K562 (cell line): Measurements from ENCODE around the gene RHEX. TPM values are rescaled to one million over a fixed set of nuclear protein-coding genes. Genes with fewer than 3 reads are reported as not detected.

Experiments
- ADNP ChIP-seq: fragments of 200-800 bp; sonication (Bioruptor generic); IDR thresholded peaks from 2 replicates; pipeline ENCODE4 v1.6.1; 2016; ENCODE audit warnings: missing genetic modification characterization, missing compliant biosample characterization
- ARID3B ChIP-seq: fragments of 250-450 bp; sonication (Bioruptor Pico); IDR thresholded peaks from 2 replicates; pipeline ENCODE4 v1.4.0; 2020; ENCODE audit warnings: borderline replicate concordance
- BCL6 ChIP-seq: fragments of 250-450 bp; sonication (Bioruptor Pico); IDR thresholded peaks from 2 replicates; pipeline ENCODE4 v1.4.0; 2020
- BCOR ChIP-seq: fragments of 450-650 bp; IDR thresholded peaks from 2 replicates; pipeline ENCODE4 v1.6.1; 2016
- FOXK1 ChIP-seq: sonication (generic); formaldehyde crosslinking; IDR thresholded peaks from 2 replicates; pipeline ENCODE4 v1.8.0; 2022; ENCODE audit warnings: missing genetic modification reagents, mild to moderate bottlenecking, borderline replicate concordance
- GATAD2A ChIP-seq: fragments of 450-650 bp; IDR thresholded peaks from 2 replicates; pipeline ENCODE4 v1.6.1; 2017
- HDAC2 ChIP-seq: fragments of 450-650 bp; IDR thresholded peaks from 2 replicates; pipeline ENCODE4 v1.6.1; 2016; ENCODE audit warnings: mild to moderate bottlenecking
- JUNB ChIP-seq: fragments of 450-650 bp; formaldehyde crosslinking; conservative IDR thresholded peaks from 2 replicates; pipeline ENCODE4 v1.4.0; 2020; ENCODE audit warnings: mild to moderate bottlenecking
- MEF2D ChIP-seq: conservative IDR thresholded peaks from 2 replicates; pipeline ENCODE4 v1.6.1; 2016; ENCODE audit warnings: low read depth, missing genetic modification characterization, missing compliant biosample characterization
- MTA1 ChIP-seq: fragments of 450-650 bp; IDR thresholded peaks from 2 replicates; pipeline ENCODE4 v1.6.1; 2017; ENCODE audit warnings: borderline replicate concordance
- NFIX ChIP-seq: fragments of 250-450 bp; sonication (Bioruptor Pico); IDR thresholded peaks from 2 replicates; pipeline ENCODE4 v1.4.0; 2020; ENCODE audit warnings: low read depth, mild to moderate bottlenecking, moderate library complexity
- NR1H2 ChIP-seq: sonication (generic); formaldehyde crosslinking; IDR thresholded peaks from 2 replicates; pipeline ENCODE4 v1.4.0; 2020; ENCODE audit warnings: mild to moderate bottlenecking, missing genetic modification reagents
- RBFOX2 ChIP-seq: fragments of 200-400 bp; formaldehyde crosslinking; IDR thresholded peaks from 2 replicates; pipeline ENCODE4 v1.6.1; 2017; ENCODE audit warnings: low read depth, mild to moderate bottlenecking, low read length, moderate library complexity
- RNF2 ChIP-seq: sonication (generic); IDR thresholded peaks from 2 replicates; pipeline ENCODE4 v1.6.1; 2016
- SAFB ChIP-seq: fragments of 200-400 bp; formaldehyde crosslinking; IDR thresholded peaks from 2 replicates; pipeline ENCODE4 v1.6.1; 2017; ENCODE audit warnings: low read depth, low read length, borderline replicate concordance
- SMARCA4 ChIP-seq: fragments of 450-650 bp; IDR thresholded peaks from 2 replicates; pipeline ENCODE4 v1.6.1; 2016
- TBL1XR1 ChIP-seq, 2 experiments: IDR thresholded peaks; 2 replicates each; pipeline ENCODE4 v1.6.1; 2012; ENCODE audit warnings: improper control_type of control experiment in 2 of 2, low read length in 2 of 2, mild to moderate bottlenecking in 1 of 2
- ZNF165 ChIP-seq: fragments of 250-450 bp; sonication (Bioruptor Pico); IDR thresholded peaks from 2 replicates; pipeline ENCODE4 v1.4.0; 2020; ENCODE audit warnings: borderline replicate concordance
- ZNF175 ChIP-seq: fragments of 200-800 bp; sonication (Bioruptor generic); IDR thresholded peaks from 2 replicates; pipeline ENCODE4 v1.6.1; 2016; ENCODE audit warnings: low read depth, mild to moderate bottlenecking, missing genetic modification characterization, missing compliant biosample characterization
- ZNF239 ChIP-seq: fragments of 250-450 bp; sonication (Bioruptor Pico); IDR thresholded peaks from 2 replicates; pipeline ENCODE4 v1.4.0; 2020; ENCODE audit warnings: mild to moderate bottlenecking
- ZNF584 ChIP-seq: fragments of 200-800 bp; sonication (Bioruptor generic); IDR thresholded peaks from 2 replicates; pipeline ENCODE4 v1.6.1; 2016; ENCODE audit warnings: low read depth, mild to moderate bottlenecking, missing genetic modification characterization, missing compliant biosample characterization
- ZNF589 ChIP-seq: fragments of 200-800 bp; sonication (Bioruptor generic); IDR thresholded peaks from 2 replicates; pipeline ENCODE4 v1.6.1; 2016; ENCODE audit warnings: low read depth, missing genetic modification characterization, missing compliant biosample characterization
- ZNF766 ChIP-seq: fragments of 200-800 bp; sonication (Bioruptor generic); conservative IDR thresholded peaks from 2 replicates; pipeline ENCODE4 v1.6.1; 2016; ENCODE audit warnings: missing genetic modification characterization, missing compliant biosample characterization
- polyA plus RNA-seq, 8 experiments: library from polyadenylated mRNA; depleted of rRNA in 4 of 8; stranded (reverse) in 5 of 8; unstranded in 3 of 8; fragments of >200 nt; fragmentation: Nextera tagmentation in 2 of 8; fragmentation: Illumina TruSeq in 1 of 8; extraction: Ambion mirVana in 2 of 8; extraction: Trizol in 1 of 8; gene quantifications; 2 replicates each; pipeline versions ENCODE4 v1.2.1 to v1.2.3, GENCODE V29; 2011 to 2014; ENCODE audit warnings: inconsistent platforms in 1 of 8, missing spikeins in 1 of 8
- total RNA-seq, 7 experiments: library from RNA; depleted of rRNA in 6 of 7; stranded (reverse); fragments of >200 nt in 6 of 7; fragmentation: Illumina TruSeq in 2 of 7; extraction: Trizol in 2 of 7; gene quantifications; 2 replicates each; pipeline versions ENCODE4 v1.2.1 to v1.2.3, GENCODE V29; 2011 to 2021; ENCODE audit warnings: low replicate concordance in 1 of 7
- TF ChIP-seq, protein P1 (sequence below): fragments of 450-650 bp; IDR thresholded peaks from 2 replicates; pipeline ENCODE4 v1.6.1; 2016; ENCODE audit warnings: antibody characterized with exemption
- TF ChIP-seq, protein P2 (sequence below): sonication (generic); formaldehyde crosslinking; IDR thresholded peaks from 2 replicates; pipeline ENCODE4 v1.5.0; 2020; ENCODE audit warnings: missing genetic modification reagents
- TF ChIP-seq, protein P3 (sequence below): sonication (generic); formaldehyde crosslinking; IDR thresholded peaks from 2 replicates; pipeline ENCODE4 v1.8.1; 2022; ENCODE audit warnings: missing genetic modification reagents

Gene RHEX
- total and polyA plus RNA-seq, 9 of the 15 experiments (the other 6 are each of a cell fraction or from before 2014, with no cell fraction given), result not detected

DNA sequence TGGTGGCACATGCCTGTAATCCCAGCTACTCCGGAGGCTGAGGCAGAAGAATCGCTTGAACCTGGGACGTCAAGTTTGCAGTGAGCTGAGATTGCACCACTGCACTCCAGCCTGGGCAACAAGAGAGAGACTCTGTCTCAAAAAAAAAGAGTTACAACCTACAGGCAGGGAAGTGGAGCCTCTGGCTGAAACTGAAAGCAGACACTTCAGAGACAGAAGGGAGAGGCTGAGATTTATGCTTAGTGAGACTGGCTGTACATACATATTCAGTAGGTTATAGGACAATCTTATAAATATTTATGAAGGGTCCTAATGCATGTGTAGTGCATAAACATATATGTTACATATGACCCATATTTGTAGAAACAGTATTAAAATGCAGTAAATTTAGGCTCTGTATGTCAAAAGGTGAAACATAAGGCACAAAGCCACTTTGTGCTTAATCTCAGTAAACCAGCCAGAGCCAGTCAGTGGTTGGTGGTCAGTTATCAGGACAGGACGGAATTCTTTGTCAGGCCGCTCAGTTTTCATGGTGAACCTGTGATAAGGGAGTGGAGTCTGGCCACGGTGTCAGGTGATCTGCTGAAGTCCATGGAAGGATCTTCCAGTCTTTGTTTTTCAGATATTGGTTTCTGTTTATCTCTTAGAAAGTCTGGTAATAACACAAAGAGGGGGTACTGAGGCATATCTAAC is 13.7 kb downstream of the RHEX start (continued):
- TF ChIP-seq ARID3B (CRISPR knock-in tag), result no peak
- TF ChIP-seq BCL6, result no peak
- TF ChIP-seq SAFB, result no peak
- no peak for TF ChIP-seq FOXK1 (CRISPR knock-in tag)
- peak; percentile 54; the same call in 1 of the 2 replicates for TF ChIP-seq ZNF584 (CRISPR knock-in tag)
- TF ChIP-seq RNF2, result 0 out of 2 replicates have a peak, but pooled peaks have one; percentile 29
- TF ChIP-seq ZNF589 (CRISPR knock-in tag), result peak; percentile 82
- TF ChIP-seq ADNP (tag), result peak; percentile 48; the same call in 1 of the 2 replicates
- TF ChIP-seq ZNF165 (CRISPR knock-in tag), result no peak
- no peak for TF ChIP-seq NFIX (CRISPR knock-in tag)
- TF ChIP-seq, protein P1, sequence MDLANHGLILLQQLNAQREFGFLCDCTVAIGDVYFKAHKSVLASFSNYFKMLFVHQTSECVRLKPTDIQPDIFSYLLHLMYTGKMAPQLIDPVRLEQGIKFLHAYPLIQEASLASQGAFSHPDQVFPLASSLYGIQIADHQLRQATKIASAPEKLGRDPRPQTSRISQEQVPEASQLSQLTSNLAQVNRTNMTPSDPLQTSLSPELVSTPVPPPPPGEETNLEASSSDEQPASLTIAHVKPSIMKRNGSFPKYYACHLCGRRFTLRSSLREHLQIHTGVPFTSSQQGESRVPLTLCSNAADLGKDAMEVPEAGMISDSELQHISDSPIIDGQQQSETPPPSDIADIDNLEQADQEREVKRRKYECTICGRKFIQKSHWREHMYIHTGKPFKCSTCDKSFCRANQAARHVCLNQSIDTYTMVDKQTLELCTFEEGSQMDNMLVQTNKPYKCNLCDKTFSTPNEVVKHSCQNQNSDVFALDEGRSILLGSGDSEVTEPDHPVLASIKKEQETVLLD, result no peak
- TF ChIP-seq, protein P2, sequence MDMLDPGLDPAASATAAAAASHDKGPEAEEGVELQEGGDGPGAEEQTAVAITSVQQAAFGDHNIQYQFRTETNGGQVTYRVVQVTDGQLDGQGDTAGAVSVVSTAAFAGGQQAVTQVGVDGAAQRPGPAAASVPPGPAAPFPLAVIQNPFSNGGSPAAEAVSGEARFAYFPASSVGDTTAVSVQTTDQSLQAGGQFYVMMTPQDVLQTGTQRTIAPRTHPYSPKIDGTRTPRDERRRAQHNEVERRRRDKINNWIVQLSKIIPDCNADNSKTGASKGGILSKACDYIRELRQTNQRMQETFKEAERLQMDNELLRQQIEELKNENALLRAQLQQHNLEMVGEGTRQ (CRISPR knock-in tag), result peak; percentile 50
- no peak for TF ChIP-seq MTA1
- TF ChIP-seq GATAD2A, result no peak
- no peak for TF ChIP-seq NR1H2
- TF ChIP-seq SMARCA4, result peak; percentile 74; the same call in 1 of the 2 replicates
- TF ChIP-seq ZNF175, result peak; percentile 57; the same call in 1 of the 2 replicates
- peak; percentile 87 for TF ChIP-seq HDAC2
- TF ChIP-seq ZNF766 (CRISPR knock-in tag), result peak; percentile 85
- TF ChIP-seq RBFOX2, result no peak
- TF ChIP-seq JUNB (CRISPR knock-in tag), result no peak
- 0 out of 2 replicates have a peak, but pooled peaks have one; percentile 54 for TF ChIP-seq BCOR
- no peak for TF ChIP-seq ZNF239 (CRISPR knock-in tag)
- TF ChIP-seq MEF2D (tag), result no peak
- TF ChIP-seq TBL1XR1 (IDR thresholded peaks at IDR 0.05; ENCODE audit: low read length in 2 of 2), result peak in 1 of 2 experiments; percentile 78; a peak in 3 of 4 replicates
- TF ChIP-seq, protein P3, sequence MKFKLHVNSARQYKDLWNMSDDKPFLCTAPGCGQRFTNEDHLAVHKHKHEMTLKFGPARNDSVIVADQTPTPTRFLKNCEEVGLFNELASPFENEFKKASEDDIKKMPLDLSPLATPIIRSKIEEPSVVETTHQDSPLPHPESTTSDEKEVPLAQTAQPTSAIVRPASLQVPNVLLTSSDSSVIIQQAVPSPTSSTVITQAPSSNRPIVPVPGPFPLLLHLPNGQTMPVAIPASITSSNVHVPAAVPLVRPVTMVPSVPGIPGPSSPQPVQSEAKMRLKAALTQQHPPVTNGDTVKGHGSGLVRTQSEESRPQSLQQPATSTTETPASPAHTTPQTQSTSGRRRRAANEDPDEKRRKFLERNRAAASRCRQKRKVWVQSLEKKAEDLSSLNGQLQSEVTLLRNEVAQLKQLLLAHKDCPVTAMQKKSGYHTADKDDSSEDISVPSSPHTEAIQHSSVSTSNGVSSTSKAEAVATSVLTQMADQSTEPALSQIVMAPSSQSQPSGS (CRISPR knock-in tag), result no peak
